COLO668 (cell line): Measurements from ENCODE around the gene CASKIN1.
"Not testable (repeated sequence)": the region's sequence is repeated elsewhere in the genome, so short reads cannot be mapped to it uniquely, and the experiment has no call there.

Experiments
- DNase-seq: peaks from one replicate; lab custom pipeline; 2025; ENCODE audit not compliant: unreplicated experiment; lab: John Stamatoyannopoulos, UW

Gene CASKIN1

DNA sequence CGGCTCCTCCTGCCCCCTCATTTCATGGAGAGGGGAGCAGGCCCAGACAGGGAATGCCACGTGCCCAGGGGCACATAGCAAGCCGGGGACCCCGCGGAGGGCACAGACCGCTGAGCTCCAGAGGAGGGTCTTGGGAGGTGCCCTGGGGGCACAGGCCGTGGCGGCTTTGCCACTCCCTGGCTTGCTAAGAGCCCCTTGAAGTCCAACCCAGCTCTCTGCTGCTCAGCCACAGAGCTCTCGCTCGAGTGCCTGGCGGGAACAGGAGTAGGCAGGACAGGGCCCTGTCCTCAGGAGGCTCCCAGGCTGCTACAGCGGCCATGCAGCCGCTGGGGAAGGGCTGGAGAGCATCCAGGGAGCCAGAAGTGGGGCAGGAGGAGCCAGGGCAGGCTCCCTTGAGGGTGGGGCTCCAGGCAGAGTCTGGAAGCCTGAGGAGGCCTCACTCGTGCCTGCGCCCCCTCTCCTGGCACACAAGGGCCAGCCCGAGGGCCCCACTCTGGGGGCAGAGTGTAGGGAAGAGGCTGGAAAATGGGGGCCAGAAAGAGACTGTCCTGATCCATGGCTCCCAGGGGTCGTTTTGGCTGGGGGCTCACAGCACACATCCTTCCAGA is 52.4 kb downstream of the CASKIN1 start:
- DNase-seq, result peak; percentile 42

DNA sequence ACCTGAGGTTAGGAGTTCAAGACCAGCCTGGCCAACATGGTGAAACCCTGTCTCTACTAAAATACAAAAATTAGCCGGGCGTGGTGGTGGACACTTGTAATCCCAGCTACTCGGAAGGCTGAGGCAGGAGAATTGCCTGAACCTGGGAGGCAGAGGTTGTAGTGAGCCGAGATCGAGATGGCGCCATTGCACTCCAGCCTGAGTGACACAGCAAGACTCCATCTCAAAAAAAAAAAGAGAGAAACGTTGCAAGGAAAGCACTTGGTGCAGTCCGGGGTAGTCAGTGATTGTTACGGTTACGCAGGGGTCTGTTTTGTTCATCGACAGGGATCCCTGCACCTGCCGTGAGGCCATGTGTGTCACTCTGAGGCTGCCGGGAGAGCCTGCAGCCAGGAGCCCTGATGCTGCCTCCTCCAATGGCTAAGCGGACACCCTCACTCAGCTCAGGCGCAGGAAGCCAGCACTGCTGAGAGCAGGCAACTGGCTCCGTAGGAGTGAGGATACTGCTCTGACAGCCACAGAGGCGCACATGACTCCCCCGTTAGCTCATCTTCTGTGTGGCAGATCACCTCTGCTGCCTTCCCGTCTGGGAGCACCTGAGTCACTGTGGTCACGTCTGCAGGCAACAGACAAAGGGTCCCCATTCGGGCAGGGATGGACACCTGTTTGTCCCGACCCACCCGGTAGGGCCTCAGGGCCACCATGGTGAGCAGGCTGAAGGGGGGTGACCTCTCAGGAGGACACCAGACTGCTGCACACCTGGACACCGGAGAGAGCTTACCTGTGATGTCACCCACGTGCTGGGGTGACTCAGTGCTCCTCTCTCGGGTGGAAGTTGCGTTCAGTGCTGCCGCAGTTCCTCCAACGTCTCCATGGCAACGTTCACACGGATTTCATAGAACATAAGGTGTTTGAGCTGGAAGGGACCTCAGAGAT is 53.2 kb downstream of the CASKIN1 start:
- peak; percentile 74 for DNase-seq

DNA sequence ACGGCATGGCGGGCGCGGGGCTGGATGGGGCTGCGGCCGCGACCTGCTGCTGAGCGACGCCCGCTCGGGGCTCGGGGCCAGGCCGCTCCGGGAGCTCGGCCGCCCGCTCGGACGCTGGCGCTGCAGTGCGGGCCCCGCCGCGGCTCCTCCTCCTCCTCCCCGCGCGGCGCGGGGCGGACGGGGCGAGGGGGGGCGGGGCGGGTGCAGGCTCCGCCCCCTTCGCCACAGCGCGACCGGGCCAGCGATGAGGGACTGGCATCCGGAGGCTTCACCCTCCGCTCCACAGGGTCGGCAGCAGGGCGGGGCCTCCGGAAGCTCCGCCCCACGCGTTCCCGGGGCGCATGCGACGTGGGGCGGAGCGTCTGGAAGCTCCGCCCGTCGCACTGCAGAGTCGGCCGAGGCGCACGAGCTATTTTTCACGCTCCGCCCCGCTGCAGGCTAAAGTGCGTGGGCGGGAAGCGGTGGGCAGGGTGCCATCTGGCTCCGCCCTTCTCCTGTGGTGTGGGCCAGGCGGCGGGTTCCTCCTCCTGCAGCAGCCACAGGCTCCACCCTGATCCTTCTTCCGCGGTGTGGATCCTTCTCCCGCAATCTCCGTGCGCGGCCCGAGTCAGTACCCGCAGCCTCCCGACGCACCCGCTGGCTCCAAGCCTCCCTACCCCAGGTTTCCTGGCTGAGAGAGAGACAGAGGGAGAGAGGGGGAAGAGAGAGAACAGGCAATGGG is 60.5 kb downstream of the CASKIN1 start, which contains the start of gene PKD1:
Gene PKD1, minus strand, starts transcription at position 129 of the 721 bp plus-strand sequence. CDS start 209 bp downstream, outside the sequence.
- peak; percentile 89 for DNase-seq

DNA sequence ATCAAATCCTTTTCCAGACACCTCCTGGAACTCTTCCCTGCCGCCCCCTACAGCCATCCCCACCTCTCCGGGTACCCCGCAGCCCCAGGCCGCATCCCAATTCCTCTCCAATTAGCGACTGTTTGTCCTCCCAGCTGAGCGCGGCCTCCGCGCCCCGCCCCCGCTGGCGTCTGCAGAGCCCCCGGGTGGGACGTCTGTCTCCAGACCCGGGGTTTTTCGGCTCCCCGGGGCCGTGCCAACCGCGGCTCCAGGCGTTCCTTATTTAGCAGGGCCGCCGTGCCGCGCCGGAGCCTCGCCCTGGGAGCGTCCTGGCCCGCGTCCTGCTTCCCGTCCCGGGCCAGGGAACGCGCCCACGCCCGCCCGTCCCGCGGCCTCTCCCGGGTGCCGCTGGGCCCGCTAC is 61.3 kb downstream of the CASKIN1 start:
- DNase-seq, result peak; percentile 11

GRCh38 chr16:2133797-2134196 is 62.6 kb downstream of the CASKIN1 start:
- DNase-seq, result not testable (repeated sequence)

DNA sequence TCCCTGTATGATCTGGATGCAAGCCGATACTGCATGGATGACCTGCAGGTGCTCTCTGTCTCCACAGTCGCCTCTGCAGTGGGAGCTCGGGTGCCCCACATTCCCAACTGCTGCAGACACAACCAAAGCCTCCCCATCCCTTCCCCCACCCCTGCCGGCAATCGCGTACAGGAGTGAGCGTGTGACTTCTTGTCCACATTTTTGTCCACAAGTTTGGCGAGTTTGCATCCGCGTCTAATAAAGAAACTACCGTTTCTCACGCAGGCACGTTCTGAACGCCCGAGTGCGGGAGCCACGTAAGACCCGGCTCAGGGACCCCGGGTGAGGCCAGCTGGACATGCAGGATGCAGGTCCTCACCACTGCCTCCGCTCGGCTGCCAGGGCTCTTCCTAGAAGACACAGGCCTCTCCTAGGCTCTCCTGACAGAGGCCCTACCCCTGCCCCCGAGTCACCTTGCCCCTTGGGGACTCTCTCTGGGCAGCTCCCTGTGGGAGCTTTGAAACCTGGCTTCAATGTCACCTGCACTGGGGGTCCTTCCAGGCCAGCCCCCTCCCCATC is 66.4 kb downstream of the CASKIN1 start:
- DNase-seq, result not testable (repeated sequence)

- DNase-seq, result not testable (repeated sequence)
Measured at GRCh38 chr16:2129251-2129650, 67.2 kb downstream of the CASKIN1 start.

GRCh38 chr16:2127630-2128280 is 68.7 kb downstream of the CASKIN1 start:
- DNase-seq, result peak; percentile 47
